Activated naive CD8-positive, alpha-beta T cell treated with anti-CD3 and anti-CD28 coated beads, Interleukin-2, amount 10 ng/mL, durations not matched to agents 7 days and 5 days (primary cell): ENCODE measurements around the gene TMEM106C. TPM values are rescaled to one million over a fixed set of nuclear protein-coding genes. Genes with fewer than 3 reads are reported as not detected.

Experiments
- ATAC-seq: fragments of 150-1000 bp; cut with Tn5 transposase; one replicate; pipeline ENCODE4 v1.10.0; 2021; ENCODE audit warnings: low read depth, moderate library complexity
- POLR2A ChIA-PET: fragments of 350-600 bp; sonication (Branson Sonifier 250); formaldehyde crosslinking; loops from one replicate; lab custom pipeline; 2021; ENCODE audit warnings: antibody characterized with exemption; lab: Charles Lee
- DNase-seq: peaks from one replicate; pipeline ENCODE4 v3.0.0; 2021
- H3K27ac Mint-ChIP-seq: one replicate; pipeline ENCODE4 v1.8.0; 2022; ENCODE audit warnings: mild to moderate bottlenecking, mixed read lengths
- H3K27me3 Mint-ChIP-seq: one replicate; pipeline ENCODE4 v1.8.0; 2022; ENCODE audit warnings: mild to moderate bottlenecking, moderate library complexity, mixed read lengths
- H3K36me3 Mint-ChIP-seq: one replicate; pipeline ENCODE4 v1.8.0; 2021; ENCODE audit warnings: mild to moderate bottlenecking, mixed read lengths
- H3K4me1 Mint-ChIP-seq: one replicate; pipeline ENCODE4 v1.8.0; 2021; ENCODE audit warnings: mixed read lengths
- H3K4me3 Mint-ChIP-seq: one replicate; pipeline ENCODE4 v1.8.0; 2022; ENCODE audit warnings: mild to moderate bottlenecking, moderate library complexity, mixed read lengths
- H3K9me3 Mint-ChIP-seq: one replicate; pipeline ENCODE4 v1.8.0; 2021; ENCODE audit warnings: mixed read lengths
- total RNA-seq, 2 experiments: library from RNA; stranded (reverse); gene quantifications; one replicate each; pipeline ENCODE4 v1.2.3, GENCODE V29; 2021

The TMEM106C gene
- total RNA-seq, 2 experiments from 2014 or later: 111 to 115 TPM

DNA sequence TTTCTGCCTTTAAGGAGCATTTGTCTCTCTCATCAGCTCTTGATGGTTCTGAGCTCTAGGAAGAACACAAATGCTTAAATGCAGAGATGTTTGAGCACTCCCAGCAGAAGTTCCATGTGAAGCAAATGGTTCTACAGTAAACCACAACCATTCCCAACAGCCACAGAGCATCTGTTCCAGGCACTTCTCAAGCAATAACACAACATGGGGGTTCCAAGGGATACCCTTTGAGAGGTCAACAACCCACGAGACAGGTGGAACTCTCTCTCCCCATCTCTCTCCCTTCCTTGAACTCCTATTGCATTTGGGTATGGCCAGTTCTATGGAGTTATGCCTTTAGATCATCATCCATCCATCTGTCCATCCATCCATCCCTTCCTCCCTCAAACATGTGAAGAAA is 46.1 kb downstream of the TMEM106C start:
- no peaks in the 10 kb centered on the region for H3K4me1 Mint-ChIP-seq
- no peak overlapping the region for H3K4me3 Mint-ChIP-seq
- DNase-seq (no peak), ATAC-seq (no peak)
- no peak overlapping the region for H3K27ac Mint-ChIP-seq
- H3K9me3 Mint-ChIP-seq: no peaks in the 10 kb centered on the region
- POLR2A ChIA-PET: no interaction called here
- peaks cover 89% of the 10 kb centered on the region for H3K27me3 Mint-ChIP-seq
- H3K36me3 Mint-ChIP-seq: no peaks in the 10 kb centered on the region

DNA sequence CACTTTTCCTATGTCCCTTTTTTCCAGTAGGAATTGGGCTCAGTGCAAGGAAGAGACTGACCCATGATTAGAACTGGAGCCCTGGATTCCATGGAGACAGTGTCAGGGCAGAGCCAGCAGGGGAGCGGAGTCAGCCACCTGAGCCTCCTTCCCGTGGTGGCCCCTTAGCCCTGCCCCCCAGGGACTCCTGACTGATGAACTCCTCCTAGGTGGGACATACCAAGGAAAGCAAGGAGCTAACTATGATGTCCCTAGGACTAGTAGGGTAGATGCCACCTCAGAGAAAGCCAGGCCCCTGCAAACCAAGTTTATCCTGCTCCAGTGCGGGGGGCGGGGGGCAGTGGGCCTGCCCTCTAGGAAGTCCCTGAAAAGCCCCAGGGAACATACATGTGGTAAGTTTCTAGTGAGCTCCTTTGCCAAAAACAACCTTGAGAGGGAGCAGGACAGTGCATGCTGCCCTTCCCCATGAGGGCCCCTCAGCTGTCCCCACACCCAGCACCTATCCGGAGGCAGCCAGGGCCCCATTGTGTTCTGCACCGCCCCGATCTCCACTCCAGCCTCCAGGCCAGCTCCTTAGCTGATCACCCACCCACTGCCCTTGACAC is 47.1 kb downstream of the TMEM106C start:
- no peaks in the 10 kb centered on the region for H3K36me3 Mint-ChIP-seq
- H3K4me1 Mint-ChIP-seq: no peaks in the 10 kb centered on the region
- H3K27ac Mint-ChIP-seq: no peak overlapping the region
- ATAC-seq: no peak
- H3K27me3 Mint-ChIP-seq: peaks cover 87% of the 10 kb centered on the region
- H3K9me3 Mint-ChIP-seq: no peaks in the 10 kb centered on the region
- DNase-seq: no peak
- POLR2A ChIA-PET: no interaction called here
- no peak overlapping the region for H3K4me3 Mint-ChIP-seq

DNA sequence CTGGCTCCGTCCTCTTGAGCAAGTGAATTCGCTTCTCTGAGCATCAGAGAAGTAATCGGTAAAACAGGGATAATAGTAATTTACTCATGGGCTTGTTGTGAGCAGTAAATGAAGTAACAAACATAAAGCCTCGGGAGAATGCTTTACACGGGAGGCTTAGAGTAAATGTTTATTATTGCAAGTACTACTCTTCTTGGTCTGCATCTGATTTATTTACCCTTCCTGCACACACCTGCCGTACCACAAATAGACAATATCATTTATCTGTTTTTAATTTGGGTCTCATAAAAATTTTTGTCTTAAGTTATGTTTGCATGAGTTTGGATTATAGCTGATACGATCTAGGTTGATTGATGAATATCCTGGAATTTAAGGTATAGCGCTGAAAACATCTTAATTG is 48.7 kb downstream of the TMEM106C start:
- H3K27ac Mint-ChIP-seq: no peak overlapping the region
- H3K4me3 Mint-ChIP-seq: no peak overlapping the region
- H3K9me3 Mint-ChIP-seq: no peaks in the 10 kb centered on the region
- H3K4me1 Mint-ChIP-seq: no peaks in the 10 kb centered on the region
- H3K36me3 Mint-ChIP-seq: no peaks in the 10 kb centered on the region
- POLR2A ChIA-PET: no interaction called here
- ATAC-seq (no peak), DNase-seq (no peak)
- peaks cover 81% of the 10 kb centered on the region for H3K27me3 Mint-ChIP-seq

DNA sequence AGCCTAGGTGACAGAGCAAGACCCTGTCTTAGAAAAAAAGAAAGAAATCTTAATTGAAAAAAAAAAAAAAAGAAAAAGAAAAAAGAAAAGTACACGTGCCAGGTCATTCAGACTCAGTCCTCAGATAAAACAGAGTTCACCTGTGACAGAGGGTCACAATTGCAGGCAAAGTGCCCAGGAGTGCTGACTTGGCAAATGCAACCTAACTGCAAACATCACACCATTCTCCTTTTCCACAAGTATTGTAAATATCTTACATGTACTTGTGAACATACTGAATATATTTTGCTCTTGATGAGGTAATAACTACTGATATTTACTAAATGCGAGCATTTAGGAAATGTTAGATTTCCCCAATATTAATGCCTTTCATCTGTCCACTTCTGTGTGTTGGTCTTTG is 49.9 kb downstream of the TMEM106C start:
- POLR2A ChIA-PET: no interaction called here

DNA sequence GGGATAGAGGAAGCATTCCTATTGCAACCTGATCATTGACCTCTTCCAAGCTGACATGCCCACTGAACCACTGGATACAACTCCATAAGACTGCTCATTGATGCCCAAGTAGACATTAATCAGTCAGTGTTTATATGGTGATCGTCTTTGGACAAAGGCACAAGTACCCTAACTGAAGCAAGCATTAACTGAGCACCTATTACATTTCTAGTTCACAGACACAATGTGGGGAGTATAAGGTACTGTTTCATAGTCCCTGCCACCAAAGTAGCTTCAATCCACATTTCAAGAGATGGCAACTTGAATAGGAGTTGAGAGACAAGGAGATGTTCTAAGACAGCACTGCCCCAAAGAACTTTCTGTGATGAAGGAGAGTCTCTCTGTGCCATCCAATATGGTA is 51.7 kb downstream of the TMEM106C start:
- POLR2A ChIA-PET: no interaction called here
- Mint-ChIP-seq H3K4me3 (no peak overlapping the region), H3K4me1 (no peaks in the 10 kb centered on the region), H3K36me3 (no peaks in the 10 kb centered on the region), H3K27ac (no peak overlapping the region), H3K9me3 (no peaks in the 10 kb centered on the region), H3K27me3 (peaks cover 73% of the 10 kb centered on the region)
- ATAC-seq (no peak), DNase-seq (no peak)

More for the DNA sequence above, 49.9 kb downstream of the TMEM106C start:
- Mint-ChIP-seq H3K27me3 (peaks cover 76% of the 10 kb centered on the region), H3K4me3 (no peak overlapping the region), H3K9me3 (no peaks in the 10 kb centered on the region), H3K36me3 (no peaks in the 10 kb centered on the region), H3K4me1 (no peaks in the 10 kb centered on the region), H3K27ac (no peak overlapping the region)
- DNase-seq: no peak
- no peak for ATAC-seq

DNA sequence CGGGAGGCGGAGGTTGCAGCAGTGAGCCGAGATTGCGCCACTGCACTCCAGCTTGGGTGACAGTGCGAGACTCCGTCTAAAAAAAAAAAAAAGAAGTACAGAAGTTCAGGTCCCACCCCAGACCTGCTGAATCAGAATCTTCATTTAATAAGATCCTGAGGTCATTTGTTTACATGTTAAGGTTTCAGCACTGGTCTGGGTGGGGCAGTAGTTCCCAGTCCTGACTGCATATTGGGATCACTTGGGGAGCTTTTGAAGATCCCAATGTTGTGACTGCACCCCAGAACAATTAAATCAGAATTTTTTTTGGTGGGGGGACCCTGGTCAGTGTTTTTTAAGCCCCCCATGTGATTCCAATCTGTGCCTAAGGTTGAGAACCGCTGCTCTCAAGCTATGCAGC is 52.6 kb downstream of the TMEM106C start:
- Mint-ChIP-seq H3K4me3 (no peak overlapping the region), H3K27me3 (peaks cover 75% of the 10 kb centered on the region)
- POLR2A ChIA-PET: no interaction called here

DNA sequence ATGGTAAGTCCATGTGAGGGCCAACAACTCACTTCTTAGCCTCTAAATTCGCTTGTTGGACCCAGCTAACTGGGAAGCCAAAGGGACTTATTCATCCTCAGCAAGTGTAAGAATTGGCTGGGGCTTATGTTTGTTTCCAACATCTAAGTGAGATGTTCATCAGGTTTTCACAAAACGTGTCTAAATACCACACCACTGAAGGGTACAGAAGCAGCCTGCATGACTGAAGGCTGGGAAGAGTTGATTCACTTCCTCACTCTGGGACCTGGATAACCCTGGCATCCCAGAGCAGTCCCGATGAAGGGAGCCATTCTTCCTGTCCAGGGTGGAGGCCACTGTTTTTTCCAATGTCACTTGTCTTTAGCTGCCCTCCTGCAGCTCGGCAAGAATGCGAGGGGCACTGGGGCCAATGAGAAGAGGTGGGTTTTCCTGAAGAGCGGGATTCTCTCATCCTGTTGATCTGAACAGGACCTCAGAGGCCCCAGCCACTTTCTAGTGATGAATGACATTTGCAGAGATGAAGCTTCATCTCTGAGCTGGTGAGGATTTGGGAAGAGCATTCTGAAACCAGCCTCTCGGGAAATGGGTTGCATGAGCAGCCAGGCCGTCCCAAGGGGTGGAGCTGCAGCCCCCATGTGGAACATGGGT is 53.1 kb downstream of the TMEM106C start:
- H3K36me3 Mint-ChIP-seq: no peaks in the 10 kb centered on the region
- H3K9me3 Mint-ChIP-seq: no peaks in the 10 kb centered on the region
- H3K4me3 Mint-ChIP-seq: no peak overlapping the region
- POLR2A ChIA-PET: no interaction called here
- peaks cover 75% of the 10 kb centered on the region for H3K27me3 Mint-ChIP-seq
- DNase-seq (no peak), ATAC-seq (no peak)
- no peak overlapping the region for H3K27ac Mint-ChIP-seq
- no peaks in the 10 kb centered on the region for H3K4me1 Mint-ChIP-seq

More for the DNA sequence above, 52.6 kb downstream of the TMEM106C start:
- no peaks in the 10 kb centered on the region for H3K9me3 Mint-ChIP-seq
- no peaks in the 10 kb centered on the region for H3K4me1 Mint-ChIP-seq
- no peak overlapping the region for H3K27ac Mint-ChIP-seq
- ATAC-seq: no peak
- no peak for DNase-seq
- no peaks in the 10 kb centered on the region for H3K36me3 Mint-ChIP-seq

DNA sequence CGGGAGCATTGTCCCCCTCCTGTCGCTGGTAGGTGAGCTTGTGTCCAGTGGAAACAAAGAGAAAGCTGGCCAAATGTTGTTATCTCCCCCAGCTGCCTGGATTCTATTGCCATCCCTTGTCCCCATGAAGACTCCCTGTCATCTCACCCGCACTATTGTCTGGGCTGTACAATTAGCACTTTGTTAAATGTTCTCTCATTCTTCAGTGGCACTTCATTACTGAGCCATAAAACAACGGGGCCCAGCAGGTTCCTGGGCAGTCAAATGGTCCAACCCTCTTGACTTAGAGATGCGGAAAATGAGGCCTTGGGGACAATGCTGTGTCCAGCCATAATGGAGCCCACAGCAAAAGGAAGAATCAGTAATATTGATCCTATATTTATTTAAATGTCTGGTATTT is 54.1 kb downstream of the TMEM106C start:
- Mint-ChIP-seq H3K27ac (no peak overlapping the region), H3K9me3 (no peaks in the 10 kb centered on the region), H3K4me1 (no peaks in the 10 kb centered on the region), H3K36me3 (no peaks in the 10 kb centered on the region), H3K4me3 (no peak overlapping the region), H3K27me3 (peaks cover 72% of the 10 kb centered on the region)
- DNase-seq (no peak), ATAC-seq (no peak)
- POLR2A ChIA-PET: no interaction called here

DNA sequence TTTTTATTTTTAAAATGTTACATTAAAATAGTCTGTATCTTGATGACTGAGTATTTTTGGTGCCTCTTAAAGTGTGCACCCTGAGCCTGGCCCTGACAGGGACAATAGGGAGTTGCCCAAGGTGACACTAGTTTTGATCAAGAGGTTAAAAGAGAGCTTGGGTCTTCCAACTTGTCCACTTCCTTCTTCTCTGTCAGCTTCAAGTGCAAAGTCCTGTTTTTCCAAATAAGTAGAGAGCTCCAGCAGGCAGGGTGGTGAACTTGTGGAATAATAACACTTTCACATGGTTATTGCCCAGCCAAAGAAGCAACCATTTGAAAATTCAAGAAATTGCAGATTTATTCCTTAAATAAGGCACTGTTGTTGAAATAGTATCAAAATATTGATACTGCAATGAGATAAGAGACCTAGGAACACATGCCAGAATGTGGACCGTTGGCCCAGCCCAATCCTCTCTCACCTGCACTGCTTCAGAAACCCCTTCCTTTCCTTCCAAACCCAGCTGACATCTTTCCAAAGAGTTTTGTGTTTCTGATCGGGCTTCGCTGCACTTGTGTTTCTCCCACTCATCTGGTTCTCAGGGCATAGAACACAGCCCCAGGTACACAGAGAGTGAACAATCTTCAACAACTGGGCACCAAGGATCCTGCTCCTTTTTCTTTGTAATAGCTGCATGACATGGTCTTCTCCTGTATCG is 54.7 kb downstream of the TMEM106C start:
- Mint-ChIP-seq H3K36me3 (no peaks in the 10 kb centered on the region), H3K4me3 (no peak overlapping the region), H3K27me3 (peaks cover 68% of the 10 kb centered on the region), H3K27ac (no peak overlapping the region), H3K4me1 (no peaks in the 10 kb centered on the region), H3K9me3 (no peaks in the 10 kb centered on the region)
- no peak for DNase-seq
- ATAC-seq: no peak
- POLR2A ChIA-PET: no interaction called here

Other genes with a start within 250 kb of the TMEM106C start
- gene ENDOU, start 238.1 kb upstream of the TMEM106C start, total RNA-seq: under 1 TPM in 1 of 2 experiments, not detected in 1; 0.30 TPM
- 1 to 10 TPM in 1 of 2 experiments, under 1 TPM in 1; 0.94 to 1.1 TPM for gene RAPGEF3, start 204.7 kb upstream of the TMEM106C start, total RNA-seq
- 10 to 100 TPM; 13.4 to 13.9 TPM for gene SLC48A1, start 190.4 kb upstream of the TMEM106C start, total RNA-seq
- 100 to 1,000 TPM; 200 to 215 TPM for gene HDAC7, start 143.7 kb upstream of the TMEM106C start, total RNA-seq
- gene VDR, start 58.6 kb upstream of the TMEM106C start, total RNA-seq: 10 to 100 TPM; 13.9 to 14.3 TPM
- gene COL2A1, start 40.9 kb downstream of the TMEM106C start, total RNA-seq: not detected
- 10 to 100 TPM; 36.2 to 43.4 TPM for gene SENP1, start 142.5 kb downstream of the TMEM106C start, total RNA-seq
- 10 to 100 TPM; 23.9 to 26.2 TPM for gene PFKM, start 155.8 kb downstream of the TMEM106C start, total RNA-seq
- gene ASB8, start 193.9 kb downstream of the TMEM106C start, total RNA-seq: 10 to 100 TPM; 47.6 to 53.9 TPM
- under 1 TPM; 0.57 to 0.58 TPM for gene CCDC184, start 220.0 kb downstream of the TMEM106C start, total RNA-seq
- not detected for gene OR10AD1, start 239.7 kb downstream of the TMEM106C start, total RNA-seq